ENCODE measurements around the gene AMOTL2. TPM values are rescaled to one million over a fixed set of nuclear protein-coding genes. Genes with fewer than 3 reads are reported as not detected.

The AMOTL2 gene
- total RNA-seq, 1 experiment from 2014 or later: 146 TPM

- no peak overlapping the region for H3K4me3 ChIP-seq (ENCODE audit: low read depth in 2 of 2, low read length in 2 of 2)
- no TSS peak for BruUV-seq (replicated peaks)
- TF ChIP-seq REST (IDR thresholded peaks at IDR 0.05; ENCODE audit: insufficient read depth in 1 of 2, low read depth in 2 of 2, low read length in 1 of 2) (no peak), TCF7L2 (IDR thresholded peaks at IDR 0.05; ENCODE audit: low read depth, low read length) (no peak), POLR2AphosphoS5 (IDR thresholded peaks at IDR 0.05; ENCODE audit: low read depth, low read length) (no peak; the same call in 1 of the 2 replicates), SIN3A (IDR thresholded peaks at IDR 0.05; ENCODE audit: borderline replicate concordance, insufficient read depth, low read depth, low read length) (no peak)
- TF ChIP-seq, protein P1, sequence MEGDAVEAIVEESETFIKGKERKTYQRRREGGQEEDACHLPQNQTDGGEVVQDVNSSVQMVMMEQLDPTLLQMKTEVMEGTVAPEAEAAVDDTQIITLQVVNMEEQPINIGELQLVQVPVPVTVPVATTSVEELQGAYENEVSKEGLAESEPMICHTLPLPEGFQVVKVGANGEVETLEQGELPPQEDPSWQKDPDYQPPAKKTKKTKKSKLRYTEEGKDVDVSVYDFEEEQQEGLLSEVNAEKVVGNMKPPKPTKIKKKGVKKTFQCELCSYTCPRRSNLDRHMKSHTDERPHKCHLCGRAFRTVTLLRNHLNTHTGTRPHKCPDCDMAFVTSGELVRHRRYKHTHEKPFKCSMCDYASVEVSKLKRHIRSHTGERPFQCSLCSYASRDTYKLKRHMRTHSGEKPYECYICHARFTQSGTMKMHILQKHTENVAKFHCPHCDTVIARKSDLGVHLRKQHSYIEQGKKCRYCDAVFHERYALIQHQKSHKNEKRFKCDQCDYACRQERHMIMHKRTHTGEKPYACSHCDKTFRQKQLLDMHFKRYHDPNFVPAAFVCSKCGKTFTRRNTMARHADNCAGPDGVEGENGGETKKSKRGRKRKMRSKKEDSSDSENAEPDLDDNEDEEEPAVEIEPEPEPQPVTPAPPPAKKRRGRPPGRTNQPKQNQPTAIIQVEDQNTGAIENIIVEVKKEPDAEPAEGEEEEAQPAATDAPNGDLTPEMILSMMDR (IDR thresholded peaks at IDR 0.05): no peak
- peaks cover 99% of the 10 kb centered on the region for H3K4me1 ChIP-seq (ENCODE audit: control insufficient read depth, insufficient read depth, low read length)
- no peak for ATAC-seq
- H3K36me3 ChIP-seq (ENCODE audit: control insufficient read depth, insufficient read depth, low read length): peaks cover 40% of the 10 kb centered on the region
- no peaks in the 10 kb centered on the region for H3K9me3 ChIP-seq (ENCODE audit: control insufficient read depth, insufficient read depth, low read depth, low read length)
- no peaks in the 10 kb centered on the region for H3K27me3 ChIP-seq (ENCODE audit: control insufficient read depth, insufficient read depth, low read length)
- in situ Hi-C loops (cut with HindIII; ENCODE audit: low pct_unique_long_range_greater_than_20kb, low sequenced_read_pairs): no loop called here
- intact Hi-C loops (cut with micrococcal nuclease; ENCODE audit: unreplicated experiment): no loop called here
- peak overlapping the region; percentile 94 for H3K27ac ChIP-seq (ENCODE audit: low read length)
- CTCF ChIA-PET: interaction anchor here (1.1 to 1.5 kb wide), 2 partner anchors 43 to 51 kb away, joined by 3 read pairs; no protein-coding TSS in a partner anchor
- POLR2A ChIA-PET: interaction anchor here (0.6 to 1.2 kb wide), 3 partner anchors 8 to 120 kb away, joined by 3 to 4 read pairs (median 3); partner anchors contain the start of genes AMOTL2 and CEP63
- DNase-seq (ENCODE audit: low read depth, low spot score): no peak
These were observed 8.5 kb downstream of the AMOTL2 start for GRCh38 chr3:134365766-134366065.

GRCh38 chr3:134364936-134365765 lies 9.1 kb downstream of the AMOTL2 start:
- intact Hi-C loops (cut with micrococcal nuclease; ENCODE audit: unreplicated experiment): no loop called here
- no peak for DNase-seq (ENCODE audit: low read depth, low spot score)
- ATAC-seq: no peak; the same call in 1 of the 2 replicates
- Histone ChIP-seq H3K4me3 (ENCODE audit: low read depth in 2 of 2, low read length in 2 of 2) (peak overlapping the region in 1 of 2 experiments; percentile 30; a peak in 2 of 4 replicates), H3K9me3 (ENCODE audit: control insufficient read depth, insufficient read depth, low read depth, low read length) (no peaks in the 10 kb centered on the region), H3K4me1 (ENCODE audit: control insufficient read depth, insufficient read depth, low read length) (peaks cover 99% of the 10 kb centered on the region), H3K36me3 (ENCODE audit: control insufficient read depth, insufficient read depth, low read length) (peaks cover 43% of the 10 kb centered on the region), H3K27me3 (ENCODE audit: control insufficient read depth, insufficient read depth, low read length) (no peaks in the 10 kb centered on the region), H3K27ac (ENCODE audit: low read length) (peak overlapping the region; percentile 94)
- ChIA-PET POLR2A (interaction anchor here (0.6 to 1.3 kb wide), 4 partner anchors 9 to 73 kb away, joined by 3 to 9 read pairs (median 4); partner anchors contain the start of gene AMOTL2), CTCF (interaction anchor here (1.0 to 1.7 kb wide), 4 partner anchors 9 to 108 kb away, joined by 3 to 14 read pairs (median 6); partner anchors contain the start of gene AMOTL2)
- in situ Hi-C loops (cut with HindIII; ENCODE audit: low pct_unique_long_range_greater_than_20kb, low sequenced_read_pairs): no loop called here
- TSS peak; percentile 37 for BruUV-seq (replicated peaks)
- TF ChIP-seq, protein P1 (IDR thresholded peaks at IDR 0.05): no peak
- TF ChIP-seq REST (IDR thresholded peaks at IDR 0.05; ENCODE audit: insufficient read depth in 1 of 2, low read depth in 2 of 2, low read length in 1 of 2): no peak
- no peak; the same call in 1 of the 2 replicates for TF ChIP-seq POLR2AphosphoS5 (IDR thresholded peaks at IDR 0.05; ENCODE audit: low read depth, low read length)
- TF ChIP-seq SIN3A (IDR thresholded peaks at IDR 0.05; ENCODE audit: borderline replicate concordance, insufficient read depth, low read depth, low read length): no peak
- TF ChIP-seq TCF7L2 (IDR thresholded peaks at IDR 0.05; ENCODE audit: low read depth, low read length): no peak

Measured in Panc1 (cell line).